HL-60 (cell line): ENCODE measurements around the gene OR56A5.

Experiments used
- DNase-seq, 2 experiments: peaks; one replicate each; pipeline ENCODE4 v3.0.0-alpha.2; 2010 to 2020; ENCODE audit warnings: low read depth in 1 of 2, low spot score in 1 of 2
- H3K27ac ChIP-seq: fragments of 250-450 bp; sonication (Bioruptor Pico); replicated peaks from 2 replicates; pipeline ENCODE4 v1.5.1; 2020; ENCODE audit warnings: mild to moderate bottlenecking, moderate library complexity
- H3K27me3 ChIP-seq: fragments of 250-450 bp; sonication (Bioruptor Pico); 2 replicates; pipeline ENCODE4 v1.5.1; 2021; ENCODE audit warnings: mild to moderate bottlenecking, moderate library complexity; ENCODE audit not compliant: insufficient read depth, poor library complexity, severe bottlenecking
- H3K4me3 ChIP-seq: replicated peaks from 2 replicates; pipeline ENCODE4 v1.5.1; 2011; ENCODE audit warnings: mild to moderate bottlenecking, control low read depth, low read length; ENCODE audit not compliant: insufficient read depth
- CTCF ChIP-seq: IDR thresholded peaks from one replicate; pipeline ENCODE4 v1.5.1; 2011; ENCODE audit warnings: low read length, control low read depth, inconsistent platforms; ENCODE audit not compliant: insufficient read depth
- GABPA ChIP-seq: IDR thresholded peaks from 2 replicates; pipeline ENCODE4 v1.6.1; 2012; ENCODE audit warnings: low read depth
- POLR2AphosphoS5 ChIP-seq: IDR thresholded peaks from 2 replicates; pipeline ENCODE4 v1.6.1; 2012; ENCODE audit warnings: low read depth
- REST ChIP-seq: IDR thresholded peaks from 2 replicates; pipeline ENCODE4 v1.6.1; 2012; ENCODE audit warnings: low read depth; ENCODE audit not compliant: insufficient replicate concordance
- SPI1 ChIP-seq: IDR thresholded peaks from 2 replicates; pipeline ENCODE4 v1.6.1; 2012; ENCODE audit warnings: low read depth, mild to moderate bottlenecking, borderline replicate concordance

The OR56A5 gene

GRCh38 chr11:5931061-5931460 is 37.2 kb downstream of the OR56A5 start:
- Histone ChIP-seq H3K27ac (no peak overlapping the region), H3K4me3 (no peak overlapping the region), H3K27me3 (no peaks in the 10 kb centered on the region)
- no peak for DNase-seq
- TF ChIP-seq SPI1 (no peak), REST (no peak), POLR2AphosphoS5 (no peak), GABPA (no peak), CTCF (no peak)

GRCh38 chr11:5930614-5931013 is 37.7 kb downstream of the OR56A5 start:
- TF ChIP-seq SPI1: no peak
- no peak for DNase-seq
- Histone ChIP-seq H3K27ac (no peak overlapping the region), H3K4me3 (no peak overlapping the region), H3K27me3 (no peaks in the 10 kb centered on the region)

- no peak for DNase-seq
- no peak overlapping the region for H3K4me3 ChIP-seq
Measured at GRCh38 chr11:5929571-5930368, 38.5 kb downstream of the OR56A5 start.

More at GRCh38 chr11:5929571-5930368, 38.5 kb downstream of the OR56A5 start:
- TF ChIP-seq GABPA (no peak), POLR2AphosphoS5 (no peak), REST (no peak), SPI1 (no peak), CTCF (no peak)
- Histone ChIP-seq H3K27me3 (no peaks in the 10 kb centered on the region), H3K27ac (no peak overlapping the region)
